Testis (tissue), 2 donors: ENCODE measurements around the gene MPO.

Experiments
- POLR2A ChIP-seq: fragments of 450-650 bp; IDR thresholded peaks from one replicate; pipeline ENCODE4 v1.6.1; 2017; ENCODE audit warnings: antibody characterized with exemption, mild to moderate bottlenecking, moderate library complexity
- TF ChIP-seq, protein P1 (sequence below), 3 experiments: fragments of 450-650 bp in 2 of 3; fragments of 200-600 bp in 1 of 3; sonication (generic) in 1 of 3; IDR thresholded peaks; one replicate each; pipeline ENCODE4 v1.5.1; 2016 to 2019; ENCODE audit warnings: antibody characterized with exemption in 3 of 3, mild to moderate bottlenecking in 2 of 3, moderate library complexity in 1 of 3

DNA sequence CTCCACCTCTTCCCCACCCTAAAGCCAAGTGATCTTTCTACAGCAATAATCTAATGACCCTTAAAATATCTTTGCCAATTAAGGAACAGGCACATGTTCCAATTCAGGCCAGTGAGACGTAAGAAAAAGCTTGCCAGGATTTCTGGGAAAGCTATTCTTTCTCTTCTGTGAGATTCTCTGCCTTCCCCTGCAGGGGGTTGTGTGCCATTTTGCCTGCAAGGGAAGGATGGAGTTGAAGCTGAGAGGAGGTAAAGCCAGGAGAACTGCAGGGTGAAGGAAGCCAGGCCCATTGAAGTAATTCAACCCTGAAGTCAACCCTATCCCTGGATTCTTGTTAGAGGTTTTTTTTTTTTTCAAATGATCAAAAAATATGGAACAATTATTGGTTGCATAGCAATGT is 51.4 kb downstream of the MPO start:
- TF ChIP-seq, protein P1, sequence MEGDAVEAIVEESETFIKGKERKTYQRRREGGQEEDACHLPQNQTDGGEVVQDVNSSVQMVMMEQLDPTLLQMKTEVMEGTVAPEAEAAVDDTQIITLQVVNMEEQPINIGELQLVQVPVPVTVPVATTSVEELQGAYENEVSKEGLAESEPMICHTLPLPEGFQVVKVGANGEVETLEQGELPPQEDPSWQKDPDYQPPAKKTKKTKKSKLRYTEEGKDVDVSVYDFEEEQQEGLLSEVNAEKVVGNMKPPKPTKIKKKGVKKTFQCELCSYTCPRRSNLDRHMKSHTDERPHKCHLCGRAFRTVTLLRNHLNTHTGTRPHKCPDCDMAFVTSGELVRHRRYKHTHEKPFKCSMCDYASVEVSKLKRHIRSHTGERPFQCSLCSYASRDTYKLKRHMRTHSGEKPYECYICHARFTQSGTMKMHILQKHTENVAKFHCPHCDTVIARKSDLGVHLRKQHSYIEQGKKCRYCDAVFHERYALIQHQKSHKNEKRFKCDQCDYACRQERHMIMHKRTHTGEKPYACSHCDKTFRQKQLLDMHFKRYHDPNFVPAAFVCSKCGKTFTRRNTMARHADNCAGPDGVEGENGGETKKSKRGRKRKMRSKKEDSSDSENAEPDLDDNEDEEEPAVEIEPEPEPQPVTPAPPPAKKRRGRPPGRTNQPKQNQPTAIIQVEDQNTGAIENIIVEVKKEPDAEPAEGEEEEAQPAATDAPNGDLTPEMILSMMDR (IDR thresholded peaks at IDR 0.05), result no peak
- TF ChIP-seq POLR2A, result no peak
